Nucleus accumbens (tissue), 56 donors: Measurements from ENCODE around the gene HAUS7.

Experiments used
- DNase-seq, 56 donors: peaks; one replicate each; lab custom pipeline; 2025; lab: John Stamatoyannopoulos, UW

Gene HAUS7

GRCh38 chrX:153500676-153501280 is 30.4 kb upstream of the HAUS7 start:
- DNase-seq, result no peak

GRCh38 chrX:153499876-153500275 is 29.5 kb upstream of the HAUS7 start:
- DNase-seq, result peak in 51 of 56 donors; percentile 3 to 81 (median 57)

DNA sequence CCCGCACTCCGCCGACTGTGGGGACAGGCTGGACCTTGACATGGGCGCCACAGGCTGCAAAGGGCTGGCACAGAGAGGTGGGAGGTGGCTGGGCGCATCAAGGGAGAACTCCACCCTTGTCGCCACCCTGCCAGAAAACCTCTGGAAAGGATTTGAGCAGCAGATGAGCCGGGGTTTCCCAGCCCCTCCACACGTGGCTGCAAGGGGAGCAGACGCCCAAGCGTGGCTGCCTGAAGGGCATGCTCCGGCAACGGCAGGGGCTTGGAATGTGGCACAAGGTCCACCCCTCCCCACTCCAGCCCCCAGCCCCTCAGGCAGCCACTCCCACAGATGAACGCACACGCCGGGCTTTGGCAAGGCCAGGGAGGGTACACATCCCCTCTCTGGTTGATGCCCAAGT is 29.0 kb upstream of the HAUS7 start:
- no peak for DNase-seq

DNA sequence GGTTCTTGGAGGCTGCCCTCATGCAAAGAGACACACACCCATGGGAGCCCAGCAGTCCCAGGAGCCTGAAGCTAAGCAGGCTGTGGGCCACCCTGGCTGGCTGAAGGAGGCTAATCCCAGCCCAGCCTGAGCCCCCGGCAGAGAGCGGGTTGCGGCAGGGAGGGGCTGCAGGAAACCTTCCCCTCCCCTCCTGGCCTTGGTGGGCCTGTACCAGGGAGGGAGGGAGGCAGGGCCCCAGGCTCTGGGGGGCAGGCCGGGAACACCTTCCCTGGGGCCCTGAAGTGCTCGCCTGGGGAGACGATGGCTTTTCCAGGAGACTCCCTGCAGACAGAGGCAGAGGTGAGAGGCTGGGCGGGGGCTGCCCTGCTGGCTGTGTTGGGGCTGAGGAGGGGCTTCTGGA is 28.1 kb upstream of the HAUS7 start:
- no peak for DNase-seq

- no peak for DNase-seq
Observed at GRCh38 chrX:153496590-153496959, 26.2 kb upstream of the HAUS7 start.

- DNase-seq, result no peak
Observed at GRCh38 chrX:153495903-153496589, 25.7 kb upstream of the HAUS7 start.

GRCh38 chrX:153495362-153495751 is 25.0 kb upstream of the HAUS7 start:
- peak in 12 of 56 donors; percentile 9 to 53 (median 18) for DNase-seq

DNA sequence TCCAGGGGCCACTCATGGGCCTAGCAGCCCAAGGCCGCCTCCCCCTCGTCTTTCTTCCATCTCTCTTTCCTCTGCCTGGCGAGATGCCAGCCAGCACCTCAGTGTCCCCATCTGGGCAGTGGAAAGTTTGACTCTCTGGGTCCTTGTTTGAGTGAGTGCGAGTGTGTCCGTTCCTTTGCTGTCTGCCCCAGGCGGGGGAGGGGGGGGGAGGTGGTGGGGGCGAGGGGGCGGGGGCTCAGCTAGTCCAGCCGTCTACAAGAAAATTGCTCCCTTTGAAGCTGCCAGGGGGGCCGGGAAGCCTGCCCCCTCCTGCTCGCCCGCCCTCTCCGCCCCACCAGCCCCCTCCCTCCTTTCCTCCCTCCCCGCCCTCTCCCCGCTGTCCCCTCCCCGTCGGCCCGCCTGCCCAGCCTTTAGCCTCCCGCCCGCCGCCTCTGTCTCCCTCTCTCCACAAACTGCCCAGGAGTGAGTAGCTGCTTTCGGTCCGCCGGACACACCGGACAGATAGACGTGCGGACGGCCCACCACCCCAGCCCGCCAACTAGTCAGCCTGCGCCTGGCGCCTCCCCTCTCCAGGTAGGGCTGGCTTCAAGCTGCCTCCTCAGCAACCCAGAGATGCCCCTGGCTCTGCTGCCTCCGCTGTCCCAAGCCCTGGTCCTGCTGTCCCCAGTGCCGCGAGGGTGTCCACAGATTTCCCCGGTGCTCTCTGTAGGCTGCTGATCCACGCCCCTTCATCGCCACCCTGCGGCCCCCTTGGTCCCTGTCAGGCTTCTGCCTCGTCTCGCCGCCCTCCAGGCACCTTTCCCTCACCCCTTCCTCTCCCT is 24.4 kb upstream of the HAUS7 start, which contains the start of gene BGN:
Gene BGN, plus strand, starts transcription at position 440 of the 821 bp plus-strand sequence. CDS start 9,652 bp downstream, outside the sequence.
- peak in 15 of 56 donors; percentile 1 to 51 (median 20) for DNase-seq

GRCh38 chrX:153494061-153494460 is 23.7 kb upstream of the HAUS7 start:
- no peak for DNase-seq

DNA sequence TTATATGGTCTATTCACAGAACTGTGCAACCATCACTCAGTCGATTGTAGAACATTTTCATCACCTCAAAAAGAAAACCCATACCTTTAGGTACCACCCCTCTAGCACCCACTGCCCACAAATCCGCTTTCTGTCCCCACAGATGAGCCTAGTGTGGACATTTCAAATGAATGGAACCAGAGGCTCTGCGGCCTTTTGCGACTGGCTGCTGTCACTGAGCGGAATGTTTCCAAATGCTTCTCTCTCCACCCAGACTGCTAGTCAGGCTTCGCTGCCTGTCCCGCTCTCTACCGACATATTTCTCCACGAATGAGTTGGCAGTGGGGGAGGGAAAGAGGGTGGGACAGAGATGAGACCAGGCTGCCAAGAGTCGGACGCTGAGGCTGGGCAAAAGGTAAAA is 22.7 kb upstream of the HAUS7 start:
- no peak for DNase-seq

DNA sequence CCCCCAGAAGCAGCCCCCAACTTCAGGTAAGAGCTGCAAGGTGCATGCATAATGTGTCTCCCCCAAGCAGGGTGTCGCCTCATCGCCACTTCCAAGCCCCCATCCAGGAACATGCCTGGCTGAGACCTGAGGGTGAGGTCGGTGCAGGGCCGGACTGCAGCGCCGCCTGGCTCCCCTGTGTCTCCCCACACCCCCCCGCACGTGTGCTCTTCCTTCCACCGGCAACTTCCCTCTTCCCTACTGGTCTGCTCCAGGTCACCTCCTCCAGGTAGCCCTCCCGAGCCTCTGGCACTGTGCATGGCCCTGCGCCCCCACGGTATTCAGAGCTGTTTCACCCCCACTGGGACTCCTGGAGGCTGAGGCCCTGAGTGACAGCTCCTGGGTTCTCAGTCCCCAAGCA is 22.2 kb upstream of the HAUS7 start:
- no peak for DNase-seq

DNA sequence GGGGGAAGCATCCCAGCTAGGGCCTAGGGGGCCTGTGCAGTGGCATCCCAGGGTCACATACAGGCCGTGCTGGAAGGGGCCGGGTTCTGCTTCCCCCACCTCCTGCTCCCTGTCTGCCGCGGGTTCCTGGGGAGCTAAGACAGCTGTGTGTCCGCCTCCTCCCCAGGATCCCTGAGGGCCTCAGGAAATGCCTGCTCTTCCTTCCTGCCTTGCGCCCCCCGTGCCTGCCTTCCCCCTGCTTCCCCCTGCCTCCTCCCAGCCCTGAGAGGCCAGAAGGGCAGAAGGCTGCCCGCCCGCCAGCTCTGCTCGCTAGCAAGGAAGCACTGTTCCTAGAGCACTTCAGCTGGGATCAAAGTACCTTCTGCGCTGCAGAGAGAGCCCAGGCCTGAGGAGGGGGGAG is 21.5 kb upstream of the HAUS7 start:
- no peak for DNase-seq

DNA sequence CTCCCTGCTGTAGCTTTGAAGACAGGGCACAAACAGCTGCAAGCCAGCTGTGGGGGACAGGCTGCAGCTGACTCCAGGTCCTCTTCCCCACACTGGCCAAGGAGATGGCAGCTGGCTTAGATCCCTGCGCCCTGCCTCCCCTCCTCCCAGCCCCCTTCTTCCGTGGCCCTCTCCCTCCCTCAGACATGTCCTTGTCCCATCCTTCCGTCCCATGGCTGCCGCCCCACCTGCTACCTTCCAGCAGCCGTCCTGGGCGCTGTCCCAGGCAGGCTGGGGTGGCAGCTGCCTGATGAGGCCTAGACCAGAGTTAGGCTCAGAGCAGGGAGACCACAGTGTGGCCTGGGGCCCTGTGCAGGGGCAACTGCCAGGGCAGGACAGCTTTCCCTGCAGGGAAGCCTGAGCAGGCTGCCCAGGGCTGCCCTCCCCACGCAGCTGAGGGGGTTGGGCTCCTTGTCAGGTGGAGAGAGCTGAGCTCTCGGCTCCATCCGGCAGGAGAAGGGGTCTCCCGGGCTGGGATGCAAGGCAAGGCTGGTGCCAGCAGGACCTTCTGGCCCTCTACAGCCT is 21.1 kb upstream of the HAUS7 start:
- no peak for DNase-seq

DNA sequence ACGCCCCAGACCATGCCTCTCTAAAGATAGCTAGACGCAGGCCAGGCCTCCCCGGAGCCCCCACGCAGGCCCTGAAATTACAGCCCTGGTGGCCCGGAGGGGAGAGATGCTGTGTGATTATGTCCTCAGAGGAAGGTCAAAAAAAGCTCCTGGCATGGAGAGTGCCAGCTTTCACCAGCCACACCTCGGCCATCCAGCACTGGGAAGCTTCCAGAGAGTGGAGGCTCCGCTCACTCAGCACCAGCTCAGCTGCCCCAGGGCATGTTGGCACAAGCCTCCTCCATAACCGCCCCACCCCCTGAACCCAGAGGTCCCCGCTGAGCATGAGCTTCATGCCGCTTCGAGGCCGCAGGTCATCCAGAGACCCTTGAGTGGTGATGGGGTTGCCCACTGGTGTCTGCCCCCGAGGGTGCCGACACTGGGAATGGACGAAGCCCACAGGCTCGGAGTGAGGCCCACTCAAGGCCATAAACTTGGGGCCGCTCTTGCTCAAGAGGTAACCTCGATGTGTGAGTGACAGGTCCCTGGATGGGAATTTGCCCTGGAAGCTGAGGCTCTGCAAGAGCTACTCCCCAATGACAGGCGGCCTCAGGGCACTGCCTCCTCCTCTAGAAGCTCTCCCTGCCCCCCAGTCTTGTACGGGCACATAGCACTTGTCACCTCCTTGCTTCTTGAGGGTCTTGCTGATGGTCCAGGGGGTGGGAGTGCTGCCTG is 20.0 kb upstream of the HAUS7 start:
- no peak for DNase-seq

- no peak for DNase-seq
Observed at GRCh38 chrX:153488231-153488914, 18.0 kb upstream of the HAUS7 start.

DNA sequence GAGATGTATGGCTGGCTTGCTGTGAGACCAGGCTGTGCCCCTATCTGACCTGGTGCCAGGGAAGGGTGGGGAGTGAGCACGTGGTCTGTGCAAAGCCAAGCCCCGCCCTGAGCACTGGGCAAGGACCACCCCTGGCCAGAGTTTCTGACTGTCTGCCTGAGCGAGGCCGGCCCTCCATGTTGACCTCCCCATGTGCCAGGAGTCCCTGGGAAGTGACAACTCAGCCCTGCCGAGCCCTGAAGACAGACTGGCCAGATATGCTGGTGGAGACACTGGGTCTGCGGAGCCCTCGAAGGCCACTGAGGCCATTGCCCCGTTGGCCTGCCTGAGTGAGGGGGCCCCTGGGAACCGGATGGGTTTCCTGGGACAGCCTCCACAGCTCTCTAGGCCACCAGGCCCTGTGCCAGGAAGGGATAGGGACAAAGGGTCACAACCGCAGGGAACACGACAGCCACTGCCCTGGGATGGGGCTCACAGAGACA is 17.3 kb upstream of the HAUS7 start:
- no peak for DNase-seq

GRCh38 chrX:153486171-153486570 is 15.8 kb upstream of the HAUS7 start:
- no peak for DNase-seq

- DNase-seq, result no peak
Observed at GRCh38 chrX:153485396-153486080, 15.2 kb upstream of the HAUS7 start.

DNA sequence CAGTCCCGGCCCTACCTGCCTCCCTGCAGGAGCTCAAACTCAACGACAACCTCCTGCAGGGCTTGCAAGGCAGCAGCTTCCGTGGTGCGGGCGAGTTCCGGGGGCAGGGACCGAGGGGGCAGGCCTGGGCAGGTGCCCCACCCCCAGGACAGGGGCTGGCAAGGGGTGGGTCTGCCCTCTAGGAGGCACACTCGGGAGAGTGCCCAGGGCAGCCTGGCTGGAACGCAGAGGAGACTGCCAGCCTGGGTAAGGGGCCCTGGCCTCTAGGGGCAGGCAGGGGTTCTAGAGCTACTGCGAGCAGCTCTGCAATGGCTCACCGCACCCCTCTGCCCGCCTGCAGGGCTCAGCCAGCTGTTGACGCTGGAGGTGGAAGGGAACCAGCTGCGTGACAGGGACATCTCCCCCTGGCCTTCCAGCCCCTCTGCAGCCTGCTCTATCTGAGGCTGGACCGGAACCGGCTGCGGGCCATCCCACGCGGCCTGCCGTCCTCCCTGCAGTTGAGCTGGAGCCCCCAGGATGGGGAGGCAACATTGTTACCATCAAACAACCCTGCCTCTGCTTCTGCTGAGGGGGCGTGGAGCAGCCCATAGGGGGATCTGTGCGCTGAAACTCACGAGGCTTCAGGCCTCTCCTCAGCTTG is 12.1 kb upstream of the HAUS7 start:
- DNase-seq, result no peak
